MM.1S (cell line): Measurements from ENCODE around the gene PCDH17.

Experiments
- DNase-seq: peaks from one replicate; pipeline ENCODE4 v3.0.0-alpha.2; 2015
- H2AFZ ChIP-seq: fragments of 300-600 bp; sonication (generic); 2 replicates; pipeline ENCODE4 v1.6.0; 2016; ENCODE audit warnings: antibody characterized with exemption, low read length
- H3F3A ChIP-seq: fragments of 300-600 bp; sonication (generic); 2 replicates; pipeline ENCODE4 v1.6.1; 2016; ENCODE audit warnings: mild to moderate bottlenecking, antibody characterized with exemption, low read length, moderate library complexity, mixed read lengths; ENCODE audit not compliant: insufficient read depth
- H3K27ac ChIP-seq: fragments of 300-600 bp; sonication (generic); 2 replicates; pipeline ENCODE4 v1.5.1; 2016; ENCODE audit warnings: mild to moderate bottlenecking, low read length
- H3K27me3 ChIP-seq: fragments of 300-600 bp; sonication (generic); replicated peaks from 2 replicates; pipeline ENCODE4 v1.6.0; 2016; ENCODE audit warnings: low read length; ENCODE audit not compliant: insufficient read depth
- H3K36me3 ChIP-seq: fragments of 300-600 bp; sonication (generic); replicated peaks from 2 replicates; pipeline ENCODE4 v1.6.1; 2016; ENCODE audit warnings: mild to moderate bottlenecking, low read length, mixed read lengths; ENCODE audit not compliant: insufficient read depth
- H3K4me1 ChIP-seq: fragments of 300-600 bp; sonication (generic); 2 replicates; pipeline ENCODE4 v1.6.1; 2016; ENCODE audit warnings: low read length, mixed read lengths
- H3K4me2 ChIP-seq: fragments of 300-600 bp; sonication (generic); 2 replicates; pipeline ENCODE4 v1.6.0; 2016; ENCODE audit warnings: low read depth, low read length
- H3K4me3 ChIP-seq: fragments of 300-600 bp; sonication (generic); 2 replicates; pipeline ENCODE4 v1.5.1; 2016; ENCODE audit warnings: low read length, mixed read lengths
- H3K79me2 ChIP-seq: fragments of 300-600 bp; sonication (generic); 2 replicates; pipeline ENCODE4 v1.6.1; 2016; ENCODE audit warnings: mixed run types, low read length, mixed read lengths
- H3K9ac ChIP-seq: fragments of 300-600 bp; sonication (generic); 2 replicates; pipeline ENCODE4 v1.6.1; 2016; ENCODE audit warnings: low read length, mixed read lengths
- H3K9me2 ChIP-seq: fragments of 300-600 bp; sonication (generic); replicated peaks from 2 replicates; pipeline ENCODE4 v1.6.1; 2016; ENCODE audit warnings: mild to moderate bottlenecking, low read length, mixed read lengths; ENCODE audit not compliant: insufficient read depth
- H3K9me3 ChIP-seq: fragments of 300-600 bp; sonication (generic); replicated peaks from 2 replicates; pipeline ENCODE4 v1.6.1; 2016; ENCODE audit warnings: mild to moderate bottlenecking, low read length, mixed read lengths; ENCODE audit not compliant: insufficient read depth
- H4K20me1 ChIP-seq: fragments of 300-600 bp; sonication (generic); 2 replicates; pipeline ENCODE4 v1.6.1; 2016; ENCODE audit warnings: mild to moderate bottlenecking, low read length, moderate library complexity, mixed read lengths; ENCODE audit not compliant: insufficient read depth
- CTCF ChIP-seq: fragments of 300-600 bp; sonication (generic); IDR thresholded peaks from 2 replicates; pipeline ENCODE4 v1.5.1; 2016; ENCODE audit warnings: antibody characterized with exemption, low read length, mixed read lengths
- EZH2 ChIP-seq: fragments of 300-600 bp; sonication (generic); optimal IDR thresholded peaks from 2 replicates; pipeline ENCODE3; 2017; ENCODE audit warnings: low read depth, mild to moderate bottlenecking, antibody characterized with exemption, low read length, mixed read lengths
- EZH2phosphoT487 ChIP-seq: fragments of 300-600 bp; sonication (generic); IDR thresholded peaks from 2 replicates; pipeline ENCODE4 v1.6.1; 2018; ENCODE audit warnings: antibody characterized with exemption, low read length

PCDH17 gene

GRCh38 chr13:57630661-57631595 lies 616 bp upstream of the PCDH17 start:
- Histone ChIP-seq H3K27ac (no peak overlapping the region), H3K9me2 (no peaks in the 10 kb centered on the region), H3K4me2 (peak overlapping the region; percentile 74), H3K79me2 (no peaks in the 10 kb centered on the region), H3K36me3 (no peaks in the 10 kb centered on the region), H3K4me3 (peak overlapping the region; percentile 58), H4K20me1 (no peaks in the 10 kb centered on the region), H3K9ac (no peak overlapping the region), H3F3A (no peaks in the 10 kb centered on the region), H2AFZ (peak overlapping the region; percentile 53), H3K27me3 (no peaks in the 10 kb centered on the region), H3K9me3 (no peaks in the 10 kb centered on the region), H3K4me1 (no peaks in the 10 kb centered on the region)
- DNase-seq = peak; percentile 6
- TF ChIP-seq EZH2 (no peak), CTCF (no peak), EZH2phosphoT487 (no peak)

- H3K9ac ChIP-seq = no peak overlapping the region
- H3K9me2 ChIP-seq = no peaks in the 10 kb centered on the region
- DNase-seq = no peak
- no peak overlapping the region for H3K27ac ChIP-seq
- H3K4me3 ChIP-seq = peak overlapping the region; percentile 58; the same call in 1 of the 2 replicates
- H3F3A ChIP-seq = no peaks in the 10 kb centered on the region
- H3K36me3 ChIP-seq = no peaks in the 10 kb centered on the region
- no peaks in the 10 kb centered on the region for H3K9me3 ChIP-seq
- no peak for TF ChIP-seq EZH2
- no peak for TF ChIP-seq CTCF
- TF ChIP-seq EZH2phosphoT487 = no peak
- no peaks in the 10 kb centered on the region for H3K4me1 ChIP-seq
- H3K4me2 ChIP-seq = peak overlapping the region; percentile 74; the same call in 1 of the 2 replicates
- no peaks in the 10 kb centered on the region for H3K79me2 ChIP-seq
- no peaks in the 10 kb centered on the region for H4K20me1 ChIP-seq
- H3K27me3 ChIP-seq = no peaks in the 10 kb centered on the region
- H2AFZ ChIP-seq = no peak overlapping the region
Observed at GRCh38 chr13:57632276-57633140, 964 bp downstream of the PCDH17 start.

- no peaks in the 10 kb centered on the region for H3K79me2 ChIP-seq
- no peak for DNase-seq
- TF ChIP-seq EZH2phosphoT487 (no peak), EZH2 (no peak), CTCF (no peak)
Observed at GRCh38 chr13:57633141-57633949, 1.8 kb downstream of the PCDH17 start.

More at GRCh38 chr13:57633141-57633949, 1.8 kb downstream of the PCDH17 start:
- H3K9me3 ChIP-seq = no peaks in the 10 kb centered on the region
- H3K4me1 ChIP-seq = no peaks in the 10 kb centered on the region
- H3K9ac ChIP-seq = no peak overlapping the region
- no peaks in the 10 kb centered on the region for H4K20me1 ChIP-seq
- no peaks in the 10 kb centered on the region for H3K36me3 ChIP-seq
- no peaks in the 10 kb centered on the region for H3F3A ChIP-seq
- H3K4me2 ChIP-seq = no peak overlapping the region
- H3K27ac ChIP-seq = no peak overlapping the region
- H2AFZ ChIP-seq = no peak overlapping the region
- no peaks in the 10 kb centered on the region for H3K27me3 ChIP-seq
- H3K9me2 ChIP-seq = no peaks in the 10 kb centered on the region
- no peak overlapping the region for H3K4me3 ChIP-seq
